Superior temporal gyrus (tissue), 1 donor: ENCODE results near the gene DSCAML1.

ENCODE experiments used
- DNase-seq: peaks from one replicate; pipeline ENCODE4 v3.0.0-alpha.2; 2016; ENCODE audit errors: extremely low spot score

Gene DSCAML1

GRCh38 chr11:117453886-117454563 is 343.0 kb downstream of the DSCAML1 start:
- no peak for DNase-seq

- DNase-seq = no peak
Measured at GRCh38 chr11:117449111-117449693, 347.8 kb downstream of the DSCAML1 start.

GRCh38 chr11:117444711-117445658 is 352.0 kb downstream of the DSCAML1 start:
- DNase-seq = no peak

- no peak for DNase-seq
Measured at GRCh38 chr11:117444256-117444655, 352.8 kb downstream of the DSCAML1 start.

- peak; percentile 79 for DNase-seq
Measured at GRCh38 chr11:117443266-117444186, 353.5 kb downstream of the DSCAML1 start.

- DNase-seq = no peak
Measured at GRCh38 chr11:117442869-117443239, 354.2 kb downstream of the DSCAML1 start.

- DNase-seq = no peak
Measured at GRCh38 chr11:117442049-117442868, 354.8 kb downstream of the DSCAML1 start.

- no peak for DNase-seq
Measured at GRCh38 chr11:117441146-117441975, 355.7 kb downstream of the DSCAML1 start.

GRCh38 chr11:117440258-117440657 is 356.8 kb downstream of the DSCAML1 start:
- no peak for DNase-seq

GRCh38 chr11:117439256-117439655 is 357.8 kb downstream of the DSCAML1 start:
- no peak for DNase-seq

GRCh38 chr11:117438371-117439000 is 358.5 kb downstream of the DSCAML1 start:
- DNase-seq = no peak

GRCh38 chr11:117437791-117438130 is 359.3 kb downstream of the DSCAML1 start:
- no peak for DNase-seq

GRCh38 chr11:117437041-117437790 is 359.8 kb downstream of the DSCAML1 start:
- no peak for DNase-seq

- DNase-seq = no peak
Measured at GRCh38 chr11:117435326-117435725, 361.7 kb downstream of the DSCAML1 start.

GRCh38 chr11:117434481-117434880 is 362.5 kb downstream of the DSCAML1 start:
- no peak for DNase-seq

GRCh38 chr11:117433717-117434116 is 363.3 kb downstream of the DSCAML1 start:
- no peak for DNase-seq

GRCh38 chr11:117431436-117431835 is 365.6 kb downstream of the DSCAML1 start:
- DNase-seq = no peak

GRCh38 chr11:117430293-117430955 is 366.6 kb downstream of the DSCAML1 start:
- no peak for DNase-seq
